Fibroblast of lung (primary cell): ENCODE results near the gene RPAIN. TPM values are rescaled to one million over a fixed set of nuclear protein-coding genes. Genes with fewer than 3 reads are reported as not detected.

ENCODE experiments used
- DNase-seq, 2 donors: peaks; one replicate each; pipeline versions ENCODE4 v3.0.0 to v3.0.0-alpha.2; 2010; ENCODE audit warnings: low read depth in 2 of 2
- H2AFZ ChIP-seq: 2 replicates; pipeline ENCODE4 v1.5.1; 2012; ENCODE audit warnings: low read length, control low read depth, inconsistent platforms
- H3K27ac ChIP-seq: 2 replicates; pipeline ENCODE4 v1.5.1; 2011; ENCODE audit warnings: low read length, control low read depth; ENCODE audit not compliant: insufficient read depth
- H3K27me3 ChIP-seq: 2 replicates; pipeline ENCODE4 v1.5.1; 2011; ENCODE audit warnings: mild to moderate bottlenecking, low read length; ENCODE audit not compliant: control insufficient read depth, insufficient read depth
- H3K36me3 ChIP-seq: 2 replicates; pipeline ENCODE4 v1.5.1; 2011; ENCODE audit warnings: low read length; ENCODE audit not compliant: control insufficient read depth, insufficient read depth
- H3K4me1 ChIP-seq: 2 replicates; pipeline ENCODE4 v1.5.1; 2011; ENCODE audit warnings: low read length; ENCODE audit not compliant: control insufficient read depth, insufficient read depth; ENCODE audit errors: extremely low read depth
- H3K4me2 ChIP-seq: 2 replicates; pipeline ENCODE4 v1.5.1; 2011; ENCODE audit warnings: low read length, control low read depth; ENCODE audit not compliant: insufficient read depth; ENCODE audit errors: extremely low read depth
- H3K4me3 ChIP-seq, 4 experiments: fragments of 200-600 bp in 1 of 4; sonication (generic) in 1 of 4; replicated peaks in 1 of 4; 2 replicates each; pipeline ENCODE4 v1.5.1; 2011 to 2016; ENCODE audit warnings: low read length in 4 of 4, low read depth in 3 of 4, mild to moderate bottlenecking in 3 of 4, control low read depth in 2 of 4, inconsistent platforms in 1 of 4, mixed read lengths in 1 of 4; ENCODE audit not compliant: insufficient read depth in 1 of 4; ENCODE audit errors: control extremely low read depth in 1 of 4
- H3K79me2 ChIP-seq: 2 replicates; pipeline ENCODE4 v1.5.1; 2012; ENCODE audit warnings: mild to moderate bottlenecking, low read length, inconsistent platforms; ENCODE audit not compliant: control insufficient read depth, insufficient read depth
- H3K9ac ChIP-seq: 2 replicates; pipeline ENCODE4 v1.5.1; 2011; ENCODE audit warnings: mild to moderate bottlenecking, low read length, control low read depth; ENCODE audit not compliant: insufficient read depth
- H3K9me3 ChIP-seq: 2 replicates; pipeline ENCODE4 v1.5.1; 2012; ENCODE audit warnings: low read depth, low read length; ENCODE audit not compliant: control insufficient read depth, insufficient read depth
- H4K20me1 ChIP-seq: 2 replicates; pipeline ENCODE4 v1.5.1; 2011; ENCODE audit warnings: low read length; ENCODE audit not compliant: control insufficient read depth, insufficient read depth; ENCODE audit errors: extremely low read depth
- EZH2 ChIP-seq: IDR thresholded peaks from 2 replicates; pipeline ENCODE4 v1.5.1; 2012; ENCODE audit warnings: low read length, control low read depth, mild to moderate bottlenecking; ENCODE audit errors: missing control alignments
- polyA plus RNA-seq, 2 donors: library from polyadenylated mRNA; depleted of rRNA in 1 of 2; stranded (reverse) in 1 of 2; unstranded in 1 of 2; fragments of >200 nt; gene quantifications; 2 replicates each; pipeline ENCODE4 v1.2.1, GENCODE V29; 2011 to 2012; ENCODE audit warnings: missing spikeins in 1 of 2
- total RNA-seq: library from RNA; depleted of rRNA; stranded (reverse); fragments of >200 nt; gene quantifications from 2 replicates; pipeline ENCODE4 v1.2.1, GENCODE V29; 2014
- TF ChIP-seq, protein P1 (sequence below), 2 donors: IDR thresholded peaks in 1 of 2; conservative IDR thresholded peaks in 1 of 2; 1 replicate in 1 of 2; 2 replicates in 1 of 2; pipeline ENCODE4 v1.5.1; 2011 to 2012; ENCODE audit warnings: low read length in 2 of 2, control low read depth in 1 of 2, inconsistent platforms in 1 of 2, low read depth in 1 of 2, mild to moderate bottlenecking in 1 of 2

RPAIN gene
- total and polyA plus RNA-seq, 2 donors (not counting 1 experiment from before 2014, with no cell fraction given) = 21.4 to 53.3 TPM

DNA sequence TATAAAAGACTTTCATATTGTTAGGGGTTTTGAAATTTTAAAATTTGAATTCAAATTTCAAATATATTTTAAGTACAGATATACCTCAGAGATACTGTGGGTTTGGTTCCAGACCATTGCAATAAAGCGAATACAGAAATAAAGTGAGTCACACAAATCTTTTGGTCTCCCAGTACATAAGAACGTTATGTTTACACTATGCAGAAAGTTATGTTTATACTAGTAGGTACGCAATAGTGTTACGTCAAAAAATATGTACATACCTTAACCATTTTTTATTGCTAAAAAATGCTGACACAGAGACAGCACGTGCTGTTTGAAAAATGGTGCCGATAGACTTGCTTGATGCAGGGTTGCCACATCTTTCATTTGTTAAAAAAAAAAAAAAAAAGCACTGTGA lies 20.2 kb upstream of the RPAIN start:
- Histone ChIP-seq H3K27ac (no peak overlapping the region), H4K20me1 (no peaks in the 10 kb centered on the region), H3K4me1 (no peaks in the 10 kb centered on the region), H3K27me3 (no peaks in the 10 kb centered on the region), H3K79me2 (no peaks in the 10 kb centered on the region), H3K9me3 (no peaks in the 10 kb centered on the region), H3K4me2 (no peak overlapping the region), H2AFZ (no peak overlapping the region), H3K4me3 (no peak overlapping the region), H3K9ac (no peak overlapping the region), H3K36me3 (peaks cover 8% of the 10 kb centered on the region)
- TF ChIP-seq, protein P1, sequence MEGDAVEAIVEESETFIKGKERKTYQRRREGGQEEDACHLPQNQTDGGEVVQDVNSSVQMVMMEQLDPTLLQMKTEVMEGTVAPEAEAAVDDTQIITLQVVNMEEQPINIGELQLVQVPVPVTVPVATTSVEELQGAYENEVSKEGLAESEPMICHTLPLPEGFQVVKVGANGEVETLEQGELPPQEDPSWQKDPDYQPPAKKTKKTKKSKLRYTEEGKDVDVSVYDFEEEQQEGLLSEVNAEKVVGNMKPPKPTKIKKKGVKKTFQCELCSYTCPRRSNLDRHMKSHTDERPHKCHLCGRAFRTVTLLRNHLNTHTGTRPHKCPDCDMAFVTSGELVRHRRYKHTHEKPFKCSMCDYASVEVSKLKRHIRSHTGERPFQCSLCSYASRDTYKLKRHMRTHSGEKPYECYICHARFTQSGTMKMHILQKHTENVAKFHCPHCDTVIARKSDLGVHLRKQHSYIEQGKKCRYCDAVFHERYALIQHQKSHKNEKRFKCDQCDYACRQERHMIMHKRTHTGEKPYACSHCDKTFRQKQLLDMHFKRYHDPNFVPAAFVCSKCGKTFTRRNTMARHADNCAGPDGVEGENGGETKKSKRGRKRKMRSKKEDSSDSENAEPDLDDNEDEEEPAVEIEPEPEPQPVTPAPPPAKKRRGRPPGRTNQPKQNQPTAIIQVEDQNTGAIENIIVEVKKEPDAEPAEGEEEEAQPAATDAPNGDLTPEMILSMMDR (conservative IDR thresholded peaks at IDR 0.05 in 1 of 2, IDR thresholded peaks at IDR 0.05 in 1 of 2; ENCODE audit: low read depth in 1 of 2, low read length in 2 of 2) = no peak
- TF ChIP-seq EZH2 = no peak
- peak in 1 of 2 donors; percentile 44 for DNase-seq

- no peak for DNase-seq
- Histone ChIP-seq H3K4me2 (no peak overlapping the region), H4K20me1 (no peaks in the 10 kb centered on the region), H3K9ac (no peak overlapping the region), H3K36me3 (peaks cover 19% of the 10 kb centered on the region), H3K4me3 (no peak overlapping the region), H3K9me3 (no peaks in the 10 kb centered on the region), H3K4me1 (no peaks in the 10 kb centered on the region), H3K79me2 (no peaks in the 10 kb centered on the region), H3K27ac (no peak overlapping the region), H2AFZ (no peak overlapping the region), H3K27me3 (no peaks in the 10 kb centered on the region)
- TF ChIP-seq, protein P1 (conservative IDR thresholded peaks at IDR 0.05 in 1 of 2, IDR thresholded peaks at IDR 0.05 in 1 of 2; ENCODE audit: low read depth in 1 of 2, low read length in 2 of 2) = no peak
- TF ChIP-seq EZH2 = no peak
Measured at GRCh38 chr17:5405400-5405799, 14.6 kb upstream of the RPAIN start.

DNA sequence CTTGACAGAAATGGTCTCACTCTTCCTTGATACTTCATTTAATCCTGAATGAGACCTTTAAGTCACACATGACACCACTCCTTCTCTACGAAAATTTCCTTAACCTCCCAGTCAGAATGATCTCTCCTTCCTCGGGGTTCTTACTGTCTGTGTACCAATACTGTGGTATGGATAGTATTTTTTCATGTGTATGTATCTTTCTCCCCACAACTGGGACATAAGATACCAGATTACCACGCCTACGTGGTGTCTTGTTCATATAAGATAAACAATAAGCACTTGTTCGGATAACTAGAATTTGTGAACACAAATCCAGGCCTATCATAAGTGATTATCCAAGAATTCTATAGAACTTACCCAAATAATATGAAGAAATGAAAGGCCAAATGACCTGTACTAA lies 11.8 kb upstream of the RPAIN start:
- Histone ChIP-seq H3K9me3 (no peaks in the 10 kb centered on the region), H3K4me1 (no peaks in the 10 kb centered on the region), H3K36me3 (peaks cover 26% of the 10 kb centered on the region), H3K4me2 (no peak overlapping the region), H3K79me2 (peaks cover 8% of the 10 kb centered on the region), H3K27me3 (no peaks in the 10 kb centered on the region), H3K4me3 (no peak overlapping the region), H2AFZ (no peak overlapping the region), H3K27ac (no peak overlapping the region), H4K20me1 (no peaks in the 10 kb centered on the region), H3K9ac (no peak overlapping the region)
- no peak for TF ChIP-seq EZH2
- TF ChIP-seq, protein P1 (conservative IDR thresholded peaks at IDR 0.05 in 1 of 2, IDR thresholded peaks at IDR 0.05 in 1 of 2; ENCODE audit: low read depth in 1 of 2, low read length in 2 of 2) = no peak
- DNase-seq = no peak
